Femur (tissue), 1 donor: ENCODE results near the gene AHNAK.
"Not testable (repeated sequence)": the region's sequence is repeated elsewhere in the genome, so short reads cannot be mapped to it uniquely, and the experiment has no call there.

Source experiments
- DNase-seq: peaks from one replicate; pipeline ENCODE4 v3.0.0-alpha.2; 2017

AHNAK gene

DNA sequence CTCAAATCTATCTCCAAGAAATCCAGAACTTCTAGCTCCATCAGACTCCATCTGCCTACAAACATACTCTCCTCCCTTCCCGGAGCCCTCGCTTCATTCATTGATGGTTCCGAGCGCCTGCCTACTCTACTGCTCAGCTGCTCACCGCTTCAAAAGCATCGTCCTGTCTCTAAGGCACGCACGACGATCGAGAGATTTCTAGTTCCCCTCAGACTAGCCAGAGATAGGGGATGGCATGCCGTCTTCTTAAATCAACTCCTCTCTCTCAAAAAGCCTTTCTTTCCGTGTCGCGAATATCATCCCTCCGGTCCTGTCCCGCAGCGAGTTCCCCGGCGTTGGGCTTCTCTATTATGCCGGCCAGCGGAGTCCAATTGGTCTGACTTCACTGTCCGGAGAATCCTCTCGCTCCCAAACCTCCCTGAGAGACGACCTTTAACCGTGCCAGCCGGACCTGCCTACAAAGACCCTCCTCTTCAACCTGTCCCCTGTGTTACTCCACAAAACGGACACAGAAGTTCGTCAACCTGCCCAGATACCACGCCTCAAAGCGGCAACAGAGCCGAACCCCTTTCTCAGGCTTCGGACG, 26.5 kb upstream of the AHNAK start:
- DNase-seq = no peak

DNA sequence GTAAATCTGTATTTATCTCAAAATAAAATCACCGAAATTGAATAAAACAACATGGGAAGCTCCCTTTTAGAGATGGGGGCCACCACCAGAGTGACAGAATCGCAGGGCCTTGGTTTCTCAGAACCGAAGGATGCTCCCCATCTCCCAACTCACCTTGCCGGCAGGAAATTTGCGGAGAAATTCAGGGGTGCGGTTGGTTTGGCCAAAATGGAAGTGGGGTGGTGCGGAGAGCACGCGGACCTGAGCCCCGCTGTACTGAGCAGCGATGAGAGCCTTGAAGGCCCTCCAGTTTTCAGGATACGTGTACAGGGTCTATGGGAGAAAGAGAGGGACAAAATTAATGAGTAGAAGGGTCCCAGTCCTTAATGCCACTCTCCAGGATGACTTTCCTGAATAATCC, 25.8 kb upstream of the AHNAK start:
- DNase-seq = no peak

DNA sequence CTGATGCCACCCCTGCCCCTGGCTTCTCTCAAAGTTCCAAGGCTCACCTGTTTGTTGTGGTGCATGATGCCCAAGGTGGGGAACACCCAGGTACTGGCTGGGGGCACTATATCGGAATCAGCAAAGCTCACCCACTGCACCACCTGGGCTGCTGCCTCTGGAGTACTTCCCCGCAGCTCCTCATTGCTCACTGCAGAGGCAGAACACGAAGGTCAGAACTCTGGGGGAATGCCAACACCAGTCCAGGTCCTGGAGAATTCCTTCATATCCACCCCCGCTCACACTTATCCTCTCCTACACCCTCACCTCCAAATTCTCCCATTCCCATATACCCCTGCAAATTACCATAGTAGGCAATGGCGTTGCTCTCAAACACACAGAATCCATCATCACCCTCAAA, 24.9 kb upstream of the AHNAK start:
- not testable (repeated sequence) for DNase-seq

DNA sequence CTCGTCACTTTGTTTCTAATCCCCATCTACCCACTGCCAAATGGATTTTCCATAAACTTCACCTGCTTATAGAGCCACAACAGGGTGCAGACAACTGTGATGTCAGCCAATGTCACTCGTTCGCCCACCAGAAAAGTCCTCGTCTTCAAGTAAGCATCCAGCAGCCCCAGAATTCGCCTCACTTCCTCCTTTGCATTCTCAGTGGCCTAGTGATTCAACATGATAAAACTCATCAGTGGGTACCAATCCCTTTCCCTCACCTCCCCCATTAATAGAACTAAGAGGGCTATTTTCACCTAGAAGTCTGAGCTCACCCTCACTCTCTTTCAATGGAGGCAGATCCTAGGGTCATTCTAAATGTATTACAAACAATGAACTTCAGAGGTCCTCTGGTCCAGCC, 24.3 kb upstream of the AHNAK start:
- not testable (repeated sequence) for DNase-seq

DNA sequence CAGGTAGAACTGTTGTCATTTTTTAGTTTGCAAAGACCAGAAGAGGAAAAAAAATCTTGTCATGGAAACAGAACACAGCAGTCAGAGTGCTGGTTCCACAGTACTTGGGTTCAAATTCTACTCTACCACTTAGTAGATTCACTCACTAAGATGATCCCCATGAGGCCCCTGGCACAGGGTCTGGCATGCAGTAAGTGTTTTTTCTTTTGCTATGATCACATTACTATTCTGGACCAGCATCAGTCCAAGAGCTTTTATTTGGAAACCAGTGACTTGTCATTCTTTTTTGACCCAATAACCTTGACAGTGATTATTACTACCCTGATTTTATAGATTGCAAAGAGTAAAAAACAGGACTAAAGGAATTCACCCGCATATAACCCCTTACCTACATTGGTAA, 23.0 kb upstream of the AHNAK start:
- DNase-seq = no peak

DNA sequence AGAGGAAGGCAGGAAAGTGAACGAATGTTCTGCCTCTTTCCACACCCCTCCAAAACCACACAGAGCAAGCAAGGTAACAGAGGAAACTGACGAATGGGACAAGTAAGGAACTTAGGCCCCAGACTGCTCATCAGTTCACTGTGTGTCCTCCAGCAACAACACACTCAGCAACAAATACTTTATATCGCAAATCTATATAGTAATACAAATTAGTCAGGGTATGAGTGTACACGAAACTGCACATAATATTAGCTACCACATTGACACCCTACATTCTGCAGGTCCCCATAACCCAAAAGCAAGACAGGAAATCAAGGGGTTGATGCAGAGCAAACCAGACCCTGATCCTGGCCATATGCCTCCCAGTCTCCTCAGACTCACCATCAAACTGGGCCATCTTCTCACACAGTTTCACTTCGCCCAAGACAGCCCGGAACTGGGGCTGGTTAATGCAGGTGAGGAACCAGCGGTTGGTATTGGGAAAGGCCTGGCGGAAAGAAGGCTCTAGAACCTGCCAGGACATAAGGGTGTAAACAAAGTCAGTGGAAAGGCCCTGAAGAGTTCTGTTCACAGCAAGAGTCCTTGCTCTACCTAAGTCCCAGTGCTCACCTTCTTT, 20.5 kb upstream of the AHNAK start:
- no peak for DNase-seq

DNA sequence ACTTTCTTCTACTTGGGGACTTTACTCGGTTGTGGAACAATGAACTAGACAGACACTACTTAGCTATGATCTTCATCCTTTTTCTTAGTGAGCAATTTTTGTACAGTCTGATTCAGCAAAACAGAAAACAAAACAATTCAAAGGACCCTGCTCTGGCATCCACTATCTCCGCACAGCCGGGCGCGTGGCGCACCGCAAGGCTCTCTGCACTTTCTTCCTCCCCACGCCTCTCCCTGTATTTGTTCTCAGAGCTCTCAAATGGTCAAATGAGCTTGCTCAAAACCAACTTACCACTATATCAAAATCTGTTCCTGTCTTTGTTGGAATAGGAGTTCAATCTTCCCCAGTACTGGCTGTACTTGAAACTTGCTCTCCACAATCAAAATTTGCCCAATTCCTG, 19.6 kb upstream of the AHNAK start:
- DNase-seq = no peak

DNA sequence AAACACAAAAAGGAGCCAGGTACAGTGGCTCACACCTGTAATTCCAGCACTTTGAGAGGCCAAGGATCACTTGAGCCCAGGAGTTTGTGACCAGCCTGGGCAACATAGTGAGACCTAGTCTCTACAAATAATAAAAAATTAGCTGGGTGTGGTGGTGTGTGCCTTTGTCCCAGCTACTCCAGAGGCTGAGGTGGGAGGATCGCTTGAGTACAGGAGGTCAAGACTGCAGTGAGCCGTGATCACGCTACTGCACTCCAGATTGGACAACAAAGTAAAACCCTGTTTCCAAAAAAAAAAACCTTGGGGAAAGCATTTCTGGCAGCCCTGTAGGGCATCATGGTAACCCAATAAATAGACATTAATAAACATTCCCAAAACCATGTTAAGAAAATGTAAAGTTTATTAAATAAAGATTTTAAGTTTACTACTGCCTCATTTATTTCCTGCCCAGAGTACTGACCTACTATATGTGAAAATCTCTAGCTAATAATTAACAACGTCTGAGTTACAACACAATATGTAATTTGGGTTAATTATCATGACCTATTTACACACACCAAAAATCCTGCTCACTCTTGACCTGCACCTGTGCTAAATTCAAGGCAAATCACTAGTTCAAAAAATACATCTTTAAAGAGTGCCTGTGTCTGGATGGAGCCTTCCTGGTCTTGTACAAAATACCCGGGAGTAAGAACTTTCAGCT, 18.6 kb upstream of the AHNAK start:
- DNase-seq = no peak

DNA sequence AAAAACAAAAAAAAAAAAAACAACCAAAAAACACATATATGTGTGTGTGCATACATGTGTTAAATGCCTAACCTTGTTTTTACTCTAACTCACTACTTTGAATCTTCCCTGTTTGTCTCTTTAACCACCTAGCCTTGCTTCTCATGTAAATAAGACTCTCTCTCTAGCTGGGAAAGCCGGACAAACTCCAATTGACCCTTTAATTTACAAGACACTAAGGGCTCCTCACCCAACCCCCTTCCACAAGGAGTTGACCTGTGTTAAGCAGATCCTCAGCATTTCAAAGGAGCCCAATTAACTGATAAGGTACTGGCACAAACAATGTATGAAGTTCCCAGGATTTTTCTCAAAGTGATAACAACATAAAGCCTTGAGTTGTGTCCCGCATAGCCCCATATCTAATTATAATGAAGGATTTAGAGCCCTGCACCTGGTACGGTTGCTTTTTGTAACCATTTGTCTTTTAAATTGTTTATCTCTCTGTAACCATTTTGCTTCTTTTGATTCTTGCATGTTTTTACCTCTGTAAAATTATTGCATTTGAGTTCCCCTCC, 15.1 kb upstream of the AHNAK start:
- not testable (repeated sequence) for DNase-seq

DNA sequence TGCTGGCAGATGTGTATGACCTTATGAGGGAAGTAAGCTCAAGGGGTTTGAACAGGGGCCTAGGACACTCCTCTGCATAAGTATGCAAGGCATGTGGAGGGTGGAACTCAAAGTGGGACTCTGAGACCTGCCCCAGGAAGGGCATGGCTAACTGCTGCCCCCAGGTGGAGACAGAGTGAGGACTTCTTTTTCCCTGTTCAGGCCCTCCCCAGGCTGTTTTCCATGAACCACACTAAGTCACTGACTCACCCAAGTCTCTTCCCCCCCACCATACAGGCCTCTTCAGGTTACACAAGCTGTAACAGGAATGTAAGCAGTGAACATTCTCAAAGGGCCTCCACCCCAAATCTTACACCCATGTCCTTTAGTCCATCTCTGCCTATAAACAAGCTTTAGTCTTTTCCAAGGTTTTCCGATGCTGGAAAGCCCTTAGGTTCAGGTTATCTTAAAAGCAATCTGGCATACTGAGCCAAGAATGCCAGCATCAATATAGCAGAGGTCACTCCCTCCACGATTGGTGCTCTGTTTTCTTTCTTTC, 14.0 kb upstream of the AHNAK start:
- peak; percentile 88 for DNase-seq

DNA sequence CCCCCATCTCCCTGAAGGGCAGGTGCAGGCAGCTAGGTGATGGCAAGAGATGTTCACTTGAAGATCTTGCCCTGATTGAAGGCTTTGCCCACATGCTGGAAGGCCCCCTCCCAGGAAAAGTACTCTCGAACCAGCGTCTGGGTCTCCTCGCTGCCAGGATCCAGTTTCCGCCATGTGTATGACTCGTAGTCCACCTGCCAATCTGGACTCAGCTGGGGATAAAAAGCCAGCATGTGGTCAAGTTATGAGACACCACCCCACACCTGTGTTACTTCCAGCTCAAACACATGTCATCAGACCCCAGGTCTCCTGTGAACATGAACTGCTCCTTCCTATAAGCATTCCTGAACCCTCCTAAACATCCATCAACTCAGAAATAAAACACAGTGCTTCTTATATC, 13.0 kb upstream of the AHNAK start:
- DNase-seq = not testable (repeated sequence)

DNA sequence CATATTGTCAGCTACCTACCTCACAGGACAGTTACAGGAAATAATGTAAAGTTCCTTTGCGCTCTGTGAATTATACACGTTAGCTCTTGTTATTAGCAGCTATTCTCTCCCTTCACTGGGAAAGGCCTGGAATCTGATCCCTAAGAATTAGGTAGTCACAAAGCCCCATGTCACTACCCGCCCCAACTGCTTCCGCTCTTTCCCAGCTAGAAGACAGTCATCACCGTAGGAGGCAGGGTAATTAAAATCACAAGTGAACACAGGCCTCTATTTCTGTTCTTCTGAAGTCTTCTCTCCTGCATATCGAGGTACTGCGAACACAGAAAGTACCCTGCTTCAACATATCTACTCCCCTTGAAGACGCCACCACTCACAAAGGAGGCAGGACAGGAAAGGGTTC, 12.6 kb upstream of the AHNAK start:
- DNase-seq = no peak

DNA sequence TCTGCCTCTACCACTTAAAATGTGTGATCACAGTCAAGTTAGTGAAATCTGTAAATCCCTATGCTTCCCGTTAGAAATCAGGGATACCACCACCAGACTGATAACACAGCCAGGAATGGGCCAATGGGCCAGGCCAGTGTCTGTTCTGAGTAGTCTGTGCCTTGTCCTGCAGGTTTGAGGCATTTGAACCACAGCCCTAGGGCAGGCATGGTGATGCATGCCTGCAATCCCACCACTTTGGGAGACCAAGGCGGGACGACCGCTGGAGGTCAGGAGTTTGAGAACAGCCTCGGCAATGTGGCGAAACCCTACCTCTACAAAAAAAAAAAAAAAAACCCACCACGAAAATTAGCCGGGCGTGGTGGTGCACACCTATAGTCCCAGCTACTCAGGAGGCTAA, 12.1 kb upstream of the AHNAK start:
- no peak for DNase-seq

DNA sequence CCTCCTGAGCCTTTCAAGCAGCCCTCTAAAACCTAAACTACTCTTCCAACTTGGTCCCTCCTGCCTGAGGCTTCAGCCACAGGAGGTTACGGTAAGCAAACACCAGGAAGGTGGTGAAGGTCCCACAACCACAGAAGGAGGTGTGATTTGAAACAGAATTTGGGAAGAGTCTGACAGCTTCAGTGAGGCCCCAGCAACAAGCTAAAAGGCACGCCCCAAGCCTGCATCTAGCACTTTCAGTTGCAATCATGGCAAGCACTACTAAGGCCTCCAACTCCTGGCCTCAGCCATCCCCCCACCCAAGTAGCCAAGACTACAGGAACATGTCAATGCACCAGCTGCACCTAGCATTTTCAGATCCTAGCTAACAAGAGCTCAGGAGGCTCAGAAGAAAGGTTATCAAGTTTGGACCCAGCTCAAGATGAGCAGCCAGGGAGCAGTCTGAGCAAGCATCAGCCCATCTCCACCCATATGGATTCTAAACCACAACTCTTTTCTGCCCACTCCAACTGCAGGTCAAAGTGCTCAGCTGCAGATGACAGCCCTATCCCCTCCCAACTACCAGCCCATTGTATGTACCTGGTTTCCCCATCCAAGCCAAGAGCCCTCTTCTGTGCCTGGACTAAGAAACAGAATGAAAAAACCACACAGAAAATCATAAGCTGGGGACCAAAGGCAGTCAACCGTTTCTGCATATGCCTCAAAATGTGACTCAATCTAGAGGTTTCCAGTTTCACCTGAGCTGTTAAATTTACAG, 10.4 kb upstream of the AHNAK start:
- no peak for DNase-seq

DNA sequence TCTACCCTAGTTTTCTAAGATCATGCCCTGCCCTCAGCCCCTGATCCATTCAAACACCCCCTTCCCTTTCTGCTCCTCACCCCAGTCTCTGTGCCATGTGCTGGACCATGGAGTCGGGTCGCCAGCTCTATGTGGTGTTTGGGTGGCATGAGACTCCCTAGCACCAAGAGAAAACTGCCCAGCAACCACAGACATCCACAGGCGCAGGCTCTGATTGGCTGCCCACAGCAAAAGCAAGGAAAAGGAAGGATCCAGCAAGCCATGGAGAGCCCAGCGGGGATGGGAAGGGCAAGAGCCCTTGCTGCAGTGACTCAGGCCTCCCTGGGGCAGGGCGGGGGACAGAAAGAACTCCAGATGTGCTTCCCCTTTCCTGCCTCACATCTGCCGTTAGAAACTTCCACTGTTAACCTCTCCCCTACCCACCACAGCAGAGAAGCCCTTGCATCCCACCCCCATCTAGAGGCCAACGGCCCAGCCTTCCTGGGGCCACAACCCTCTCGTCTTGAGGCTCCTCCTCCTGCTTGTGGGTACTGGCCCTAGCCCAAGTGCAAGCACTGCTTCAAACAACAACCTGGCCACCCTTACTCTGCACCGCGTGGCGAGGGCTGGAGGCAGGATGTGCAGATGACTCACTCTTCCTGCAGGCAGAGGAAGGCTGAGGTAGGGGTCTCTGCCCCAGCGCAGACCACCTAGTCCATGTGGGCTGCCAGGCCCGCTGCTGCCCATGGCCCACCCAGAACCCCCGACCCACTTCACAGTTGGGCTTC, 9.7 kb upstream of the AHNAK start:
- DNase-seq = peak; percentile 91

DNA sequence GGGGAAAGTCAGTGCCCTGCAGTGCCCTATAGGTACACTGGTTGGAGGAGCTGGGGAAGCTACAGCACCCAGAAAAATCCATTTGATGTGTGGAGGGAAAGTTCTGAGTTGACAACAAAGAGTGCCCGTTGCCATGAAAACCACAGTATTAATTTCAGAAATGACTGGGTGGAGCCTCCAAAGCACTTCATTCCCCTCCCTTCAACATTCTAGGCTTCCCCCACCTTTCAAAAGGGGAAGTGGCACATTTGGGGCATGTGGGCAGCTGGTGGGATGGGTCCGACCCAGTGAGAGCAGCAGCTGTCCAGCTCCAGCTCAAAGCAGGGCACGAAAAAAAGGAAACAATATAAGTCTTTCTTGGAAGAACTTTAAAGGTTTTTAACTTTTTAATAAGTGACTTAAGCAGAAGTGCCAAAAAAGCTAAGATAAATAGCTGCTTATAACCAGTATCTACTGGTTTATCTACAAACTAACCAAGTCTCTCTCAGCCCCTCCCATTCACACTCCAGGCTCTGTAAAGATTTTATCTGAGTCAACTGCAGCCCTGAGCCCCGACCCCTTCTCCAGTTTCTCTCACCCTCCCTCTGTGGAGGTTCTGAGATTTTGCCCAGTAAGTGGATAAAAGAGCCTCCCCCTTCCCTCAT, 9.0 kb upstream of the AHNAK start:
- peak; percentile 70 for DNase-seq

DNA sequence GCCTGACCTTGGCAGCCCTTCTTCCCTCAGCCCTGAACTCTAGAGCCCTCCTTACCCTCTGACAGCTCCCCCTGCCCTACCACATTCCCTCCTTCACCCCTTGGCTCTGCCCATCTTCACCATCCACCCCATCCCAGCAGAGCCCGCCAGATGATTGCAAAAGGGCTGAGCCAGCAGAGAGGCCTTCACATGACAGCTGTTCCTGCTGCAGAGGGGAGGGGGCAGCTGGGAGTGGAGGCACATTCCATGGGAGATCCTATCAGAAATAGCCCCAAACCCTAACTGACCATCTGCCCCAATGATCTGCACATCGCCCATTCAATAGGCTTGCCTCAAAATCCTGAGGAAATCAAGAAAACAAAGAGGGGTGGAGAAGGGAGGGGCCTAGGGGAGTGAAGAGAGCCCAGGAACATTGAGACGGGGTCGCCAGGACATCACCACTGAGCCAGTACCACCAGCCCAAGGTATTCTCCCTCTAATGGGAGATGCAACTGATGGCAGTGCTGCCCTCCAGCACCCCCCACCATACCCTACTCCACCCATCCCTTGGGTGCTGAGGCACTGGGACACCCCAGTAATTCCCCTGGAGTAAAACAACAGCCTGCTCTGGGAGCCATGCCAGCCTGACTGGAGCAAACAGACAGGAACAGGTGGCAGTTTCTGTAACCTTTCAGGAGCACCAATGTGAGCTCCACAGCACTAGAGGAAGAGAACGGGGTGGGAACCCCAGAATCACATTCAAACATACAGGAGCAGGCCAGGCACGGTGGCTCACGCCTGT, 8.0 kb upstream of the AHNAK start:
- peak; percentile 81 for DNase-seq

DNA sequence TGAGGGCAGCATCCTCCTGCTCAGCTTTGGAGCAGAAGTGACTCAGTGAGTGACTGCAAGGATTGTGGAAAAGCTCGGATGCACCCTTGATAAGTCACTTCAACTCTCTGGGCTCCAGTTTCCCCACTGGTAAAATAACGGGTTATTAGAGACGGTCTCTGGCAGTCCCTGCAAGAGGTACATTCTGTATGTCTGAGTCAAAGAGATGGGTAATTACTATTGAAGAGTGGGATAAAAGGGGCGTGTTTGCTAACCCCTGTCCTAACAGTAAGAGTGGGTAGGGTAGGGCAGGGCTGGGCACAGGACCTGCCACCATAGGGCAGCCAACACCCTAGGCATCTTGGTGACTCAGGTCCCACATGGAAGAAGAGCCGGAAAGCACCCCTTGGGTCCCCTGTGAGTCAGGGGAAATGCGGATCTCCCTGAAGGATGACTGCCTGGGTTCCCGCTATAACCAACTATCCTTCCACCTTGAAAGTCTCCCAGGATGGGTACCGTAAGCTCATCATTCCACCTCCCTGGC, 7.3 kb upstream of the AHNAK start:
- DNase-seq = no peak

DNA sequence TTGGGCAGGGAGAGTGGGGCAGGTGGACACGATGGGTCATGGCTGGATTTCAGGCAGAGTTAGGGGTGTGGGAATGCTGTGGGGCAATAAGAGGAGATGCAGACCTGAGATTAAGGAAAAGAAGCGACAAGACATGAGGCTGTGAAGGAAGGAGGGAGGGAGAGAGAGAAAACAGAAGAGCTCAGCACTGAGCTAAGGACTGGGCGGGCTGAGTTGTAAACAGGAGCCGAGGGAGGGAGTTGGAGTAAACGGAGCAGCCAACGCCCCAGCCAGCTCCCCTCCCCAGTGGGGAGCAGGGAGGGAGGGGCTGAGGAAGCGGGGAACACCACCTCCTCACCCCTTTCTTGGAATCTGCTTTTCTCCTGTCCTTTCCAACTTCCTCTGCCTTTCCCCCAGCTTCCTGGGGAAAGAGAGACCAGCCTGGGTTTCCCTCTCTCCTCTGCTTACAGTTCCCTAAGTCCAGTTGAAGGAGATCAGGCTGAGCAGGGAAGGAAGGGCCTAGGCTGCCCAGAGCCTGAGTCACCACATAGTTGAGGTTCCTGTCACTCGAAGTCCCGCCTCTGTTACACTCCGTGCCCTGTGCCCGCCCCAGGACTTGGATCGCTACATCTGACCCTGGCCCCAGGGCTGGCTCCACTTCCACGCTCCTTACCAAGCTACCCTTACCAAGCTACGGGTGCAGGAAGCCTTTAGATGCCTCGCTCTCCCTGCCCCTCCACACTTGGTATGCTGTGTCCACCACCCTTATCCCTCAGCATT, 6.7 kb upstream of the AHNAK start:
- DNase-seq = peak; percentile 91

DNA sequence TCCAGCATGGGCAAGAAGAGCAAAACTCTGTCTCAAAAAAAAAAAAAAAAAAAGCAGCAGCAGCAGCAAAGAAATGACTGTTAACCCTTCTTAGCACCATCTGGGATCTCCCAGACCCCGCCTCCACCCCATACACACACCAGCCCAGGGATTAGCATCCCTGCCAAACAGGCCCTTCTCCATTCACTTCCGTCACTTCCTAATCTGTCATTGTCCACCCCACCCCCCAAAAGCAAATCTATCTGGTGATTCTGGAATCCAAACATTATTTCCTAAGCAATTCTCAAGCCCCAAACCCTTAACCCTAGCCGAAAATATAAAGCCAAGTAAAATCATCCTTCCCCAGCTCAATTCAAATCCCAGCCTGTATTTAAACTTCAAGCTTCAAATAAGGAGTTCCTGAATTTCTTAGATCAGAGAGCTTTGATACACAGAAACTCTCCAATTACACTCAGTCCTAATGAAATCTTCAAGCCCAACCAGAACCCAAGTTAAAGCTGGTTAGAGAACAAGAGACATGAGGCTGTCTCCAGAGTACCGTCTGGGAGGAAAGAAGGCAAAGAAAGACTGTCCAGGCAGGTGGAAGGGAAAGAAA, 6.0 kb upstream of the AHNAK start:
- DNase-seq = peak; percentile 64
